Kidney (tissue), 14 donors: ENCODE measurements around the gene NRSN2. TPM values are rescaled to one million over a fixed set of nuclear protein-coding genes. Genes with fewer than 3 reads are reported as not detected.

ENCODE experiments used
- DNase-seq, 5 donors: peaks; one replicate each; pipeline ENCODE4 v3.0.0-alpha.2; 2013 to 2020
- FAIRE-seq: peaks from 2 replicates; lab custom pipeline; 2012; peaks lifted over from hg19 to GRCh38; lab: Jason Lieb, UNC
- H3K27ac ChIP-seq, 2 donors: one replicate each; pipeline ENCODE4 v1.7.0; 2013; ENCODE audit warnings: low read depth in 2 of 2, low read length in 2 of 2, inconsistent platforms in 1 of 2
- H3K27me3 ChIP-seq: one replicate; pipeline ENCODE4 v1.7.1; 2013; ENCODE audit warnings: low read length, inconsistent platforms; ENCODE audit not compliant: control insufficient read depth, insufficient read depth
- H3K36me3 ChIP-seq, 3 donors: one replicate each; pipeline versions ENCODE4 v1.7.0 to v1.7.1; 2013; ENCODE audit warnings: low read length in 3 of 3, control low read depth in 1 of 3, inconsistent platforms in 1 of 3; ENCODE audit not compliant: insufficient read depth in 3 of 3, control insufficient read depth in 2 of 3
- H3K4me1 ChIP-seq, 3 donors: one replicate each; pipeline versions ENCODE4 v1.7.0 to v1.7.1; 2013; ENCODE audit warnings: low read length in 3 of 3, inconsistent platforms in 1 of 3, low read depth in 1 of 3; ENCODE audit not compliant: control insufficient read depth in 2 of 3, insufficient read depth in 2 of 3
- H3K4me3 ChIP-seq, 3 donors: one replicate each; pipeline versions ENCODE4 v1.7.0 to v1.8.1; 2013; ENCODE audit warnings: low read length in 3 of 3, control low read depth in 1 of 3, inconsistent platforms in 1 of 3
- H3K9ac ChIP-seq, 3 donors: one replicate each; pipeline versions ENCODE4 v1.7.0 to v1.7.1; 2013; ENCODE audit warnings: low read length in 3 of 3, control low read depth in 1 of 3, inconsistent platforms in 1 of 3
- H3K9me3 ChIP-seq, 3 donors: one replicate each; pipeline versions ENCODE4 v1.7.0 to v1.7.1; 2013; ENCODE audit warnings: low read length in 3 of 3, control low read depth in 1 of 3, inconsistent platforms in 1 of 3; ENCODE audit not compliant: control insufficient read depth in 2 of 3, insufficient read depth in 1 of 3
- CTCF ChIP-seq: IDR thresholded peaks from 3 replicates; pipeline ENCODE4 v1.5.1; 2012; ENCODE audit warnings: mild to moderate bottlenecking, moderate library complexity, borderline replicate concordance; ENCODE audit not compliant: insufficient read depth; ENCODE audit errors: extremely low read depth
- intact Hi-C: fragments of 100-400 bp; cut with DNase I; formaldehyde crosslinking; loops from one replicate; pipeline ENCODE4 v1.11.1; 2022
- polyA plus RNA-seq: library from polyadenylated mRNA; stranded (reverse); fragments of 350-450 nt; fragmentation: Illumina TruSeq; extraction: RNeasy Lipid Tissue Mini Kit (QIAGEN cat#74804); gene quantifications from one replicate; pipeline ENCODE4 v1.2.3, GENCODE V29; 2014; ENCODE audit warnings: low read depth, low replicate concordance; ENCODE audit not compliant: insufficient read depth
- total RNA-seq: library from RNA; stranded (reverse); fragmentation: NEBNext Ultra II Directional; extraction: Animal tissue kit (Norgen Biotek cat#: 25700); gene quantifications from one replicate; pipeline ENCODE4 v1.2.1, GENCODE V29; 2021
- donor health status: control.
- donor health status: control.
- donor health status: control.
- donor health status: control.
- donor health status: control.
- donor health status: DM: yes; HTN: yes; CAD: no.
- donor health status: Normal renal cell carcinoma (clear cell type).

The NRSN2 gene
- total and polyA plus RNA-seq, 2 donors from 2014 or later, result 48.1 to 50.0 TPM

DNA sequence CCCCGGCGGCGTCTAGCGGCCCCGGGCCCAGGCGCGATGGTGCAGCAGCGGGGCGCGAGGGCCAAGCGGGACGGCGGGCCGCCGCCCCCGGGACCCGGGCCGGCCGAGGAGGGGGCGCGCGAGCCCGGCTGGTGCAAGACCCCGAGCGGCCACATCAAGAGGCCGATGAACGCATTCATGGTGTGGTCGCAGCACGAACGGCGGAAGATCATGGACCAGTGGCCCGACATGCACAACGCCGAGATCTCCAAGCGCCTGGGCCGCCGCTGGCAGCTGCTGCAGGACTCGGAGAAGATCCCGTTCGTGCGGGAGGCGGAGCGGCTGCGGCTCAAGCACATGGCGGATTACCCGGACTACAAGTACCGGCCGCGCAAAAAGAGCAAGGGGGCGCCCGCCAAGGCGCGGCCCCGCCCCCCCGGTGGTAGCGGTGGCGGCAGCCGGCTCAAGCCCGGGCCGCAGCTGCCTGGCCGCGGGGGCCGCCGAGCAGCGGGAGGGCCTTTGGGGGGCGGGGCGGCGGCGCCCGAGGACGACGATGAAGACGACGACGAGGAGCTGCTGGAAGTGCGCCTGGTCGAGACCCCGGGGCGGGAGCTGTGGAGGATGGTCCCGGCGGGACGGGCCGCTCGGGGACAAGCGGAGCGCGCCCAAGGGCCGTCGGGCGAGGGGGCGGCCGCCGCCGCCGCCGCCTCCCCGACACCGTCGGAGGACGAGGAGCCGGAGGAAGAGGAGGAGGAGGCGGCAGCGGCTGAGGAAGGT is 20.8 kb upstream of the NRSN2 start:
- Histone ChIP-seq H3K9ac (peak overlapping the region in 2 of 3 donors; percentile 26 to 49), H3K27me3 (no peaks in the 10 kb centered on the region), H3K36me3 (peaks cover 0 to 4% (median 2%) of the 10 kb centered on the region in 3 donors), H3K4me1 (peaks cover 0 to 12% (median 5%) of the 10 kb centered on the region in 3 donors), H3K4me3 (peak overlapping the region; percentile 71 to 74 (median 72)), H3K27ac (peak overlapping the region; percentile 89), H3K9me3 (no peaks in the 10 kb centered on the region)
- DNase-seq (peak; percentile 76 to 92 (median 85)), FAIRE-seq (no peak)
- TF ChIP-seq CTCF, result no peak
- intact Hi-C loops, result no loop called here

DNA sequence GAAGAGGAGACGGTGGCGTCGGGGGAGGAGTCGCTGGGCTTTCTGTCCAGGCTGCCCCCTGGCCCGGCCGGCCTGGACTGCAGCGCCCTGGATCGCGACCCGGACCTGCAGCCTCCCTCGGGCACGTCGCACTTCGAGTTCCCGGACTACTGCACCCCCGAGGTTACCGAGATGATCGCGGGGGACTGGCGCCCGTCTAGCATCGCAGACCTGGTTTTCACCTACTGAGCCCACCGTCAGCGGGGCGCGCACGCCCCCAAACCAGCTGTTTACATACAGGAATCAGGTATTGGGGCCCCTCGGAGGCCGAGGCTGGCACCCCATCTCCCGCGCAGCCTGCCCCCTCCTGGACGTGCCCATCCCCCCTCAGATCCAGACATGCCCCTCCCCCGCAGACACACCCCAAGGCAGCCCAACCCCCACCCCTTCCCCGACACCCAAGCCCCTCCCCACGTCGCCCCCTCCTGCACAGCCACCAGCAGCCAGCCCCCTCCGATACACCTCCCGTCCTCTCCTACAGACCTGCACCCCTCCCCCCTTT is 20.2 kb upstream of the NRSN2 start:
- no peak for TF ChIP-seq CTCF
- peaks cover 0 to 12% (median 5%) of the 10 kb centered on the region in 3 donors for H3K4me1 ChIP-seq
- peaks cover 0 to 5% (median 0%) of the 10 kb centered on the region in 3 donors for H3K36me3 ChIP-seq
- peak overlapping the region in 2 of 3 donors; percentile 26 to 49 for H3K9ac ChIP-seq
- peak overlapping the region; percentile 89 for H3K27ac ChIP-seq
- no peaks in the 10 kb centered on the region for H3K9me3 ChIP-seq
- peak overlapping the region; percentile 71 to 72 (median 71) for H3K4me3 ChIP-seq
- intact Hi-C loops, result no loop called here
- H3K27me3 ChIP-seq, result no peaks in the 10 kb centered on the region
- FAIRE-seq (no peak), DNase-seq (no peak)

DNA sequence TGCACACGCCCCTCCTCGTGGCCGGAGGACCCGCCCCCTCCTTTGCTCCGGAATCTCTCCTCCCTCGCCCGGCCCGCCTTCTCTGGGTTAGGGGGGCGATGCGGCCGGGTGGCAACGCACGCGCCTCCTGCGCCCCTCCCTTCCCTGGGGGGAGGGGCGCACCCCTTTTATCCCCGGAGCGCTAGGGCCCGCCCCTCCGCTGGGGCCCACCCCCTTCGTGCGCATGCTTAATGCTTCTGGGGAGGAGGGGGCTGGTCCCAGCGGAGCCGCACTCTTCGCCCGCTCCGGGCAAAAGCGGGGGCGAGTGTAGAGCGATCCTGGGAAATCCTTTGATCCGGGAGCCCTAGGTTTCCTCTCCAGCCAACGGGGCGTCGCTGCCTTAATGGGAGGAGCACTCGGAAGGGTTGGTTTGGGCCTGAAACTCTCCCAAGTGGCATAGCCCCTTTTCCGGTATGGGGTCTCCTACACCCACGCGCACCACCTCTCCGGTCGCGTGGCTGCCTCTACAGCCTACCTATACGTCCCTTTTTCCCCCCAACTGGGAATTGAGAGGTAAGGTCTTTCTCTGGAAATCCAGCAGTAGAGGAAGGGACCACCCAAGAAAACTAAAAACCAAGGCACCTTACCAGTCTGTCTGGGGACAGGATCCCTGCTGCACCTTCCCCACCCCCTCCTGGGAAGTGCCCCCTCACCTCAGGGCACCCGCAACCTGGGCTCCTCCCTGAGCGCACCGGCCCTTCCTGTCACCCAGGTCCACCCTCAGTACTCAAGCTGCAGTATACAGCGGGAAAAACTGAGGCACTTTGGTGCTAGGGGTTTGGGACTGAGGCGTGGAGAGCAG is 19.5 kb upstream of the NRSN2 start:
- Histone ChIP-seq H3K9ac (peak overlapping the region in 2 of 3 donors; percentile 6 to 77), H3K9me3 (no peaks in the 10 kb centered on the region), H3K4me3 (peak overlapping the region; percentile 58 to 72 (median 71)), H3K27me3 (no peaks in the 10 kb centered on the region), H3K4me1 (peaks cover 0 to 12% (median 5%) of the 10 kb centered on the region in 3 donors), H3K36me3 (peaks cover 0 to 5% (median 0%) of the 10 kb centered on the region in 3 donors), H3K27ac (peak overlapping the region; percentile 89)
- FAIRE-seq (no peak), DNase-seq (peak; percentile 96 to 98 (median 97))
- intact Hi-C loops, result no loop called here
- TF ChIP-seq CTCF, result no peak
